HepG2 (cell line): ENCODE data around the gene RBPJ.

Experiments used
- ATF3 ChIP-seq: sonication (generic); formaldehyde crosslinking; IDR thresholded peaks from 2 replicates; pipeline ENCODE4 v1.4.0; 2020; ENCODE audit warnings: missing genetic modification reagents
- CBFB ChIP-seq: sonication (generic); formaldehyde crosslinking; IDR thresholded peaks from 2 replicates; pipeline ENCODE4 v1.4.0; 2020; ENCODE audit warnings: missing genetic modification reagents
- CHD4 ChIP-seq: fragments of 200-600 bp; sonication (generic); IDR thresholded peaks from 2 replicates; pipeline ENCODE4 v1.7.0; 2017; ENCODE audit warnings: mild to moderate bottlenecking, low read length, borderline replicate concordance
- PITX1 ChIP-seq: sonication (generic); formaldehyde crosslinking; IDR thresholded peaks from 2 replicates; pipeline ENCODE4 v1.5.1; 2020; ENCODE audit warnings: mild to moderate bottlenecking, missing genetic modification reagents
- POLR2A ChIP-seq, 2 experiments: IDR thresholded peaks; 2 replicates each; pipeline ENCODE4 v1.6.1; 2011; ENCODE audit warnings: low read depth in 2 of 2, low read length in 2 of 2, mild to moderate bottlenecking in 1 of 2, moderate library complexity in 1 of 2; ENCODE audit not compliant: insufficient read depth in 1 of 2
- TBP ChIP-seq: sonication (generic); formaldehyde crosslinking; IDR thresholded peaks from 2 replicates; pipeline ENCODE4 v1.5.0; 2020; ENCODE audit warnings: missing genetic modification reagents
- ZNF639 ChIP-seq: conservative IDR thresholded peaks from 2 replicates; pipeline ENCODE4 v1.6.1; 2018; ENCODE audit warnings: missing genetic modification reagents
- ZNF709 ChIP-seq: sonication (generic); formaldehyde crosslinking; IDR thresholded peaks from 2 replicates; pipeline ENCODE4 v1.5.0; 2020; ENCODE audit warnings: mild to moderate bottlenecking, missing genetic modification reagents

DNA sequence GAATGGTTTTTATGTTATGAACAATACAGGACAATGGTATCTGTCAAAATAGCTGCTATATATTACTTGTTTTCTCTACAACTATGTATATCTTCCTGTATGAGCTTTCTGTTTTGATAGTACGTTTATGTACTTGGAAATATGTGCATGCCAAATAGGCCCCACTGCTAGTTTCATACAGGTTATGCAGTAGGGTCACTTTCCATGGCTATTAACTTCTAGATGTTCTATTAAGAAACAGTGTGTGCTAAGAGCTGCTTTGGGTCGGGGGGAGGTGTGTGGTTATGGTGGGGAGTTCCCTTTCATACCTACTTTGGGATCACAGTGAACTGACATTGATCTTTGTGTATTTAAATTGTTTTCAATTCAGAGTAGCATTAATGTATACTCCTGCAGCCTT is 30.9 kb downstream of the RBPJ start:
- TF ChIP-seq ZNF709 (CRISPR knock-in tag), result no peak
- no peak for TF ChIP-seq POLR2A (IDR thresholded peaks at IDR 0.05; ENCODE audit: insufficient read depth in 1 of 2, low read depth in 2 of 2, low read length in 2 of 2)
- no peak for TF ChIP-seq TBP (CRISPR knock-in tag)
- TF ChIP-seq ZNF639 (CRISPR knock-in tag), result no peak
- TF ChIP-seq CBFB, result no peak
- no peak for TF ChIP-seq ATF3 (CRISPR knock-in tag)
- TF ChIP-seq CHD4, result no peak
- TF ChIP-seq PITX1 (CRISPR knock-in tag), result no peak
